Heart right ventricle (tissue), 16 donors: Measurements from ENCODE around the gene MARK1. TPM values are rescaled to one million over a fixed set of nuclear protein-coding genes. Genes with fewer than 3 reads are reported as not detected.

Experiments
- ATAC-seq, 8 donors: fragments of 200-7000 bp; cut with Tn5 transposase; one replicate each; pipeline ENCODE4 v1.9.1; 2020; ENCODE audit warnings: mild to moderate bottlenecking in 8 of 8, moderate library complexity in 8 of 8, moderate number of reproducible peaks in 1 of 8
- DNase-seq, 2 donors: peaks; one replicate each; pipeline ENCODE4 v3.0.0-alpha.2; 2020
- H3K27ac ChIP-seq, 10 donors: fragments of 200-600 bp; sonication (generic) in 2 of 10; one replicate each; pipeline versions ENCODE4 v1.5.0 to v1.8.0; 2020 to 2022; ENCODE audit warnings: mild to moderate bottlenecking in 3 of 10
- H3K27me3 ChIP-seq, 7 donors: fragments of 200-600 bp; one replicate each; pipeline ENCODE4 v1.8.0; 2021 to 2022; ENCODE audit warnings: mild to moderate bottlenecking in 2 of 7
- H3K36me3 ChIP-seq, 9 donors: fragments of 200-600 bp; sonication (generic) in 1 of 9; one replicate each; pipeline versions ENCODE4 v1.5.0 to v1.8.0; 2020 to 2022; ENCODE audit warnings: mild to moderate bottlenecking in 2 of 9
- H3K4me1 ChIP-seq, 9 donors: fragments of 200-600 bp; sonication (generic) in 1 of 9; one replicate each; pipeline versions ENCODE4 v1.5.0 to v1.8.0; 2020 to 2022; ENCODE audit warnings: mild to moderate bottlenecking in 4 of 9
- H3K4me3 ChIP-seq, 10 donors: fragments of 200-600 bp; sonication (generic) in 2 of 10; one replicate each; pipeline versions ENCODE4 v1.5.0 to v1.8.0; 2020 to 2022; ENCODE audit warnings: mild to moderate bottlenecking in 7 of 10, moderate library complexity in 2 of 10
- H3K9me3 ChIP-seq, 11 donors: fragments of 200-600 bp in 10 of 11; sonication (generic) in 2 of 11; one replicate each; pipeline versions ENCODE4 v1.5.0 to v1.8.0; 2013 to 2022; ENCODE audit warnings: mild to moderate bottlenecking in 2 of 11, control low read depth in 1 of 11, moderate library complexity in 1 of 11
- WGBS, 2 donors: extraction: QIAGEN DNeasy Blood & Tissue Kit; methylation state at CpG; one replicate each; pipeline ENCODE4 v1.1.7; 2013; ENCODE audit warnings: inconsistent platforms in 1 of 2; 5-methylcytosine and 5-hydroxymethylcytosine counted together
- intact Hi-C, 10 donors: fragments of 100-400 bp; cut with DNase I; formaldehyde crosslinking; loops; one replicate each; pipeline versions ENCODE4 v1.11.1 to v1.14.2; 2022
- polyA plus RNA-seq, 2 donors: library from polyadenylated mRNA; stranded (reverse); fragments of 200-250 nt; gene quantifications; one replicate each; pipeline ENCODE4 v1.2.3, GENCODE V29; 2013
- total RNA-seq, 10 donors: library from RNA; stranded (reverse); fragmentation: NEBNext Ultra II Directional in 3 of 10; extraction: Animal tissue kit (Norgen Biotek cat#: 25700) in 3 of 10; gene quantifications; one replicate each; pipeline versions ENCODE4 v1.2.1 to v1.2.4, GENCODE V29; 2021 to 2023
- TF ChIP-seq, protein P1 (sequence below), 9 donors: fragments of 200-600 bp; sonication (generic) in 2 of 9; IDR thresholded peaks; one replicate each; pipeline versions ENCODE4 v1.5.0 to v1.8.0; 2021 to 2022; ENCODE audit warnings: antibody characterized with exemption in 9 of 9, mild to moderate bottlenecking in 5 of 9, moderate library complexity in 1 of 9
- donor health status: Arrhythmogenic right ventricular cardiomyopathy.
- donor health status: ischemic (EF 13 %, LVEDD 7.1; RV severe dilation, severe dysfunction).
- donor health status: healthy with polysubstance abuse.
- donor health status: DM: no; HTN: yes; CAD: no.
- donor health status: DM: no; HTN: no; CAD: no.
- donor health status: ischemic (EF 25% LVEDD 6.9; RV normal size, moderate dysfunction).
- donor health status: ischemic (EF 25% LVEDD 5.7; RV mildly dilated, moderate dysfunction).
- donor health status: healthy.
- donor health status: DM: yes; HTN: yes; CAD: no.
- donor health status: Ischemic cardiomyopathy.
- donor health status: ischemic (EF 35%, LVEDD 5.7; RV mildly dilated, moderate dysfunction).
- donor health status: nonischemic (EF 11% LVEDD 7.7; RV severe dilation, severe dysfunction).
- donor health status: DM: yes; HTN: yes; CAD: no.
- donor health status: PGD.
- donor health status: ischemic (EF 29% LVEDD 5.4; RV normal size, mild dysfunction).
- donor health status: nonischemic (EF 23%, LVEDD 6.1; RV moderate dilation, normal function).

Gene MARK1
- total and polyA plus RNA-seq, 12 donors = 6.9 to 19.0 (median 14.9) TPM

DNA sequence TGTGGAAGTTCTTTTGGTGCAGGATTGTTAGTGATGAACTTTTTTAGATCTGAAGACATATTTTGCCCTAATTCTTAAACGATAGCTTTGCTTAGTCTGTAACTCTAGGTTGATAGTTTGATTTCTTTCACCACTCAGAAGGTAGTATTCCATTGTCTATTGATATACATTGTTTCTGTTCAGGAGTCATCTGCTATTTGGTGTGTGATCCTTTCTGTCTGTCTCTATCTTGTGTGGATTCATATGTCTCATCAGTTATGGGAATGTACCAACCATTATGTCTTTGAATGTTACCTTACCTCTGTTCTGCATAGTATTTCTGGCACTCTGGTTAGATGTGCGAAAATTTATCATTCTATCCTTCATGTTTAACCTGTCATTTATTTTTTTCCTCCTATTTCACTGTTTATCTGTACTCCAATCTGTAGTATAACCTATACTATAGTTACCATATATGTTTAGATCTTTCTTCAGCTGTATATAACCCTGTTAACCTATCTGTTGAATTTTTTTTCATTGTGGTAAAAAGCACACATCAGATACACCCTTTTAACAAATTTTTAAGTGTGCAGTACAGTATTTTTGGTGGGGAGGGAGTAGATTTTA lies 5.7 kb downstream of the MARK1 start:
- ATAC-seq (no peak), DNase-seq (no peak)
- Histone ChIP-seq H3K27me3 (peaks cover 0 to 29% (median 0%) of the 10 kb centered on the region in 7 donors), H3K9me3 (peaks cover 0 to 25% (median 0%) of the 10 kb centered on the region in 11 donors), H3K36me3 (no peaks in the 10 kb centered on the region), H3K27ac (no peak overlapping the region), H3K4me3 (no peak overlapping the region), H3K4me1 (peaks cover 0 to 22% (median 0%) of the 10 kb centered on the region in 9 donors)
- WGBS, 2 donors = 90 to 95% methylated on average over 2 of the region's 2 CpGs
- TF ChIP-seq, protein P1, sequence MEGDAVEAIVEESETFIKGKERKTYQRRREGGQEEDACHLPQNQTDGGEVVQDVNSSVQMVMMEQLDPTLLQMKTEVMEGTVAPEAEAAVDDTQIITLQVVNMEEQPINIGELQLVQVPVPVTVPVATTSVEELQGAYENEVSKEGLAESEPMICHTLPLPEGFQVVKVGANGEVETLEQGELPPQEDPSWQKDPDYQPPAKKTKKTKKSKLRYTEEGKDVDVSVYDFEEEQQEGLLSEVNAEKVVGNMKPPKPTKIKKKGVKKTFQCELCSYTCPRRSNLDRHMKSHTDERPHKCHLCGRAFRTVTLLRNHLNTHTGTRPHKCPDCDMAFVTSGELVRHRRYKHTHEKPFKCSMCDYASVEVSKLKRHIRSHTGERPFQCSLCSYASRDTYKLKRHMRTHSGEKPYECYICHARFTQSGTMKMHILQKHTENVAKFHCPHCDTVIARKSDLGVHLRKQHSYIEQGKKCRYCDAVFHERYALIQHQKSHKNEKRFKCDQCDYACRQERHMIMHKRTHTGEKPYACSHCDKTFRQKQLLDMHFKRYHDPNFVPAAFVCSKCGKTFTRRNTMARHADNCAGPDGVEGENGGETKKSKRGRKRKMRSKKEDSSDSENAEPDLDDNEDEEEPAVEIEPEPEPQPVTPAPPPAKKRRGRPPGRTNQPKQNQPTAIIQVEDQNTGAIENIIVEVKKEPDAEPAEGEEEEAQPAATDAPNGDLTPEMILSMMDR (IDR thresholded peaks at IDR 0.05) = no peak
- intact Hi-C loops = loop anchor here in 1 of 10 donors (10.0 kb wide), 1 partner anchor 429 kb away; no protein-coding TSS in a partner anchor

DNA sequence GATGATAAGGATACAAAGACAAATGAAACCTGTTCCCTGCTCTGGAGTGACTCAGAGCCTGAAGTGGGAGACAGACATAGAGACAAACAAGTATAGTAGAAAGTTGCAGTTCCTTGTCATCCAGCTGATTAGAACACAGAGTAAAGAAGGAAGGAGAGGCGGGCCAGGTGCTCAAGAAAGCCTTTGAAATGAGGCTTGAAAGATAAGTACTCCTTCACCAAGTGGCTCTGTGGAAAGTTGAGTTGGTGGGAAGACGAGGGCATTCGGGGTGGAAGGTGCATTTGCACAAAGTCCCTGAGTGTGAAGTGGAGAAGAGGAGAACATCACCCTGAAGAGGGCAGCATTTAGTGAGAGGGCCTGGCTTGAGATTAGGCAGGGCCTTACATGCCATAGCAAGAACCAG lies 17.0 kb downstream of the MARK1 start:
- ATAC-seq (no peak), DNase-seq (no peak)
- intact Hi-C loops = no loop called here
- 86 to 90% methylated on average over 3 of the region's 3 CpGs for WGBS, 2 donors
- H3K27ac ChIP-seq = no peak overlapping the region
- H3K9me3 ChIP-seq = no peaks in the 10 kb centered on the region
- TF ChIP-seq, protein P1 (IDR thresholded peaks at IDR 0.05) = no peak
- H3K4me1 ChIP-seq = no peaks in the 10 kb centered on the region
- no peaks in the 10 kb centered on the region for H3K27me3 ChIP-seq
- H3K36me3 ChIP-seq = no peaks in the 10 kb centered on the region
- H3K4me3 ChIP-seq = no peak overlapping the region

DNA sequence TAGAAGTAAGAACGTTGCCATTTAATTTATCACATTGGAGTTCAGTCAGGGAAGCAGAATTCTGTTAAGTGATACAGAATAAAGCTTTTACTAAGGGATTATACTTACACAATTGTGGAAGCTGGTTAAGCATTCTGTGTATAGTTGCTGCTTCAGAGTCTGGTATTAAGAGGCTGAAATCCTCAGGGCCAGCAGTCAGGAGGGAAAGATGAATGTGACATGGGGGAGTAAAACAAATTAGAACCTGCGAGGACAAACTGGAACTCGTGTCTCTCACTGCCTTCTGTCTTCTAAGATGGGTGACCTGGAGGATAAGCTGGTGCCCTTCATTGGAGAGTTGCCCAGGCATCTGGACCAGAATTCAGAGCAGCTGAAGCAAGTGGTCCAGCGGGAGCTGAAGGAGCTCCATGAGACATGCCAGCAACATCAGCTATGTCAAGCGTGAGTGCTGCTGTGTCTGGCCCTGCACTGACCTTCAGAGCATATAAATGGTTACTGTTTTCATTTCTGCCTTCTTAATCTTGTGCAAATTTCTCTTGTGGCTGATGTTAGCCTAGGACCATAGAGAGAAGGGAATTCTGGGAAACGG lies 23.0 kb downstream of the MARK1 start:
- peak in 7 of 8 donors; percentile 17 to 68 (median 55) for ATAC-seq

DNA sequence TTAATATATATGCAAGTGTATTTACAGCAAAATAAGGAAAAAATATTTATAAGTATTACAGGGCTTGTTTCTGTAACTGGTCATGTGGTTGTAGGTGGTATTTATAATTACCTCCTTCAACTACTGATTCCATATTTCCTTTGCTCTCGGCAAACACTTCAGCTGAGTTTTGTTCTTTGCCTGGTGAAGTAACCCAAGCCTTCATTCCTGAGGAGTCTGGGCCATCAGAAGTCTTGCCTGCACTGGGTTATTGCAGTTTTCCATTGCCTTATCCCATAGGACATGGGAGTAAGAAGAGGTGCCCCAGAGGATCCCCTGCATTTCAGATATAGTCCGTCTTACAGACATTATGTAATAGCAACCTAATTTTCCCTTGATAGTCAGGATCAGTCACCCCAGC lies 23.8 kb downstream of the MARK1 start:
- no peak for ATAC-seq
- H3K27ac ChIP-seq = no peak overlapping the region
- TF ChIP-seq, protein P1 (IDR thresholded peaks at IDR 0.05) = no peak
- intact Hi-C loops = no loop called here
- H3K4me1 ChIP-seq = peaks cover 0 to 45% (median 7%) of the 10 kb centered on the region in 9 donors
- no peaks in the 10 kb centered on the region for H3K9me3 ChIP-seq
- no peak for DNase-seq
- H3K27me3 ChIP-seq = no peaks in the 10 kb centered on the region
- H3K4me3 ChIP-seq = no peak overlapping the region
- no peaks in the 10 kb centered on the region for H3K36me3 ChIP-seq
- WGBS, 2 donors = 89 to 91% methylated on average over 2 of the region's 2 CpGs

More for the DNA sequence above, 23.0 kb downstream of the MARK1 start:
- H3K4me1 ChIP-seq = peaks cover 0 to 41% (median 7%) of the 10 kb centered on the region in 9 donors
- H3K27ac ChIP-seq = no peak overlapping the region
- DNase-seq = no peak
- TF ChIP-seq, protein P1 (IDR thresholded peaks at IDR 0.05) = no peak
- no peaks in the 10 kb centered on the region for H3K27me3 ChIP-seq
- no peaks in the 10 kb centered on the region for H3K9me3 ChIP-seq
- intact Hi-C loops = no loop called here
- 52 to 54% methylated on average over 6 of the region's 6 CpGs for WGBS, 2 donors
- H3K36me3 ChIP-seq = no peaks in the 10 kb centered on the region
- H3K4me3 ChIP-seq = no peak overlapping the region
